Measurements from ENCODE around the gene SALL1.

- TF ChIP-seq POLR2AphosphoS5 (IDR thresholded peaks at IDR 0.05; ENCODE audit: low read depth, low read length) = no peak
- TF ChIP-seq EZH2phosphoT487 (IDR thresholded peaks at IDR 0.05; ENCODE audit: borderline replicate concordance) = no peak
- TF ChIP-seq CTCF (IDR thresholded peaks at IDR 0.05 in 2 of 3, conservative IDR thresholded peaks at IDR 0.05 in 1 of 3; ENCODE audit: borderline replicate concordance in 1 of 3, insufficient read depth in 1 of 3, low read depth in 2 of 3, low read length in 2 of 3) = no peak
- no peak for TF ChIP-seq JUND (IDR thresholded peaks at IDR 0.05)
- TF ChIP-seq REST (IDR thresholded peaks at IDR 0.05; ENCODE audit: low read depth) = no peak
- no peak for TF ChIP-seq MAX (IDR thresholded peaks at IDR 0.05)
- TF ChIP-seq POLR2A (IDR thresholded peaks at IDR 0.05; ENCODE audit: borderline replicate concordance, extremely low read depth, insufficient read depth, insufficient read length) = no peak
- TF ChIP-seq SRF (IDR thresholded peaks at IDR 0.05; ENCODE audit: low read depth) = no peak
- no peak for TF ChIP-seq SIN3A (IDR thresholded peaks at IDR 0.05; ENCODE audit: low read depth)
- TF ChIP-seq EZH2 (IDR thresholded peaks at IDR 0.05) = no peak
- TF ChIP-seq ZBTB33 (IDR thresholded peaks at IDR 0.05; ENCODE audit: extremely low read depth, insufficient replicate concordance, low read length) = no peak
- no peak for TF ChIP-seq CEBPB (IDR thresholded peaks at IDR 0.05; ENCODE audit: low read depth)
- no peak for TF ChIP-seq RAD21 (IDR thresholded peaks at IDR 0.05; ENCODE audit: low read depth)
Measured at GRCh38 chr16:51093726-51094280, 57.3 kb downstream of the SALL1 start.
